Stimulated activated CD8-positive, alpha-beta memory T cell treated with anti-CD3 and anti-CD28 coated beads, Interleukin-12 subunit alpha, Interleukin-12 subunit beta, amount 100 ng/mL, for 4 hours (primary cell): ENCODE results near the gene FLT4.

Experiments used
- DNase-seq: peaks from one replicate; pipeline ENCODE4 v3.0.0-alpha.2; 2020; ENCODE audit warnings: low read depth

Gene FLT4

DNA sequence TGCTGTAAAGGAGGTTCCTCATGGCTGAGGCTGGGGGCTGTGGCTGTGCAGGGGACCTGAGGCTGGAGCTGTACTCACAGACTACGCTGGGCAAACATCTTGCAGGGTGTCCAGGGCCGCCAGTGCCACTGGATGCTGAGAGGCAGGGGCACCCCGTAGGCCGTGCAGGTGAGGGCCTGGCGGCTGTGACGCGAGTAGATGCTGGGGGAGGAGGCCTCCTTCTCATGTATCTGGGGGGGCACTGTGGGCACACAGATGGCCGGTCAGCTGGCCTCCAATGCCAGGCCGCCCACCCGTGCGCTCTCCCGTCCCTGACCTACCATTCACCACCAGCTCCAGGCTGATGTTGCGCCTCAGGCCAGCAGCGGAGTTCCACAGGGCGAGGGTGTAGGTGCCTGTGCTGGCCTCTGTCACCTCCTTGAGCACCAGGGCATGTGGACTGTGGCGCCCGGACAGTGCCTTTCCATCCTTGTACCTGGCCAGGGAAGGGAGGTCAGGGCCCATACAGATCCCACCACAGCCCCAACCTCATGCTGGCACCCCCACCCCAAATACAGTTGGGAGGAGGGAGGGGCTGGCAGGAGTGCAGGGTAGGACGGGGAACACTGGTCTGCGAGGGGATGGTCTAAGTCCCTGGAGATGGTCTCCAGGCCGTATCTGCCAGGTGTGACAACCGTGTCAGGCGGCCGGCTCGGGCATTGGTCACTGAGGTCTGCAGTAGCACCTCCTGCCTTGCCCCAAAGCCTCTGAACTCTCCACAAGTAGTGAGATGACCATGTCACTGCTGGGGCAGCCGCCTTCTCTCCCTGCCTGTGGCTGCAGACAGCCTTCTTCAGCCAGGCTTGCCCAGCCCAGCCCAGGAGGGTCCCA, 23.4 kb downstream of the FLT4 start:
- no peak for DNase-seq

GRCh38 chr5:180625125-180625790, 24.1 kb downstream of the FLT4 start:
- DNase-seq: no peak

- no peak for DNase-seq
These were observed 24.8 kb downstream of the FLT4 start for GRCh38 chr5:180624587-180624986.

- no peak for DNase-seq
These were observed 25.6 kb downstream of the FLT4 start for GRCh38 chr5:180623844-180624243.

- DNase-seq: no peak
These were observed 26.0 kb downstream of the FLT4 start for GRCh38 chr5:180623411-180623834.

- DNase-seq: no peak
These were observed 26.5 kb downstream of the FLT4 start for GRCh38 chr5:180622910-180623309.

DNA sequence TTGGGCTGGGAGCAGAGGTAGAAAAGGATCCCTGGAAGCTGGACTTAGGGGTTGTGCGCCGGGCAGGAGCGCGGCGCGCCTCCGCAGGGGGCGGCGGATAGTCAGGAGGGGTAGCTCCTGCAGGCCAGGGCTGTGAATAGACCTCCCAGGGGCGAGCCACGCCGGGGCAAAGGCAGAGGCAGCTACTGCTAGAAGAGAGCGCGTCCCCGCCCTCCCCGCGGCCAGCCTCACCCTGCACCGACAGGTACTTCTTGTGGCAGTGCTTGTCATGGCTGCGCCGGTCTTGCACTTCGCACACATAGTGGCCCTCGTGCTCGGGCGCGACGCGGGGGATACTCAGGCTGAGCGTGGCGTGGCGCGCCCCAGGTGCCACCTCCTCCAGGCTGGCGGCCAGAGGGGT, 28.1 kb downstream of the FLT4 start:
- no peak for DNase-seq

- no peak for DNase-seq
These were observed 29.4 kb downstream of the FLT4 start for GRCh38 chr5:180620014-180620413.

- no peak for DNase-seq
These were observed 29.9 kb downstream of the FLT4 start for GRCh38 chr5:180619563-180619915.

DNA sequence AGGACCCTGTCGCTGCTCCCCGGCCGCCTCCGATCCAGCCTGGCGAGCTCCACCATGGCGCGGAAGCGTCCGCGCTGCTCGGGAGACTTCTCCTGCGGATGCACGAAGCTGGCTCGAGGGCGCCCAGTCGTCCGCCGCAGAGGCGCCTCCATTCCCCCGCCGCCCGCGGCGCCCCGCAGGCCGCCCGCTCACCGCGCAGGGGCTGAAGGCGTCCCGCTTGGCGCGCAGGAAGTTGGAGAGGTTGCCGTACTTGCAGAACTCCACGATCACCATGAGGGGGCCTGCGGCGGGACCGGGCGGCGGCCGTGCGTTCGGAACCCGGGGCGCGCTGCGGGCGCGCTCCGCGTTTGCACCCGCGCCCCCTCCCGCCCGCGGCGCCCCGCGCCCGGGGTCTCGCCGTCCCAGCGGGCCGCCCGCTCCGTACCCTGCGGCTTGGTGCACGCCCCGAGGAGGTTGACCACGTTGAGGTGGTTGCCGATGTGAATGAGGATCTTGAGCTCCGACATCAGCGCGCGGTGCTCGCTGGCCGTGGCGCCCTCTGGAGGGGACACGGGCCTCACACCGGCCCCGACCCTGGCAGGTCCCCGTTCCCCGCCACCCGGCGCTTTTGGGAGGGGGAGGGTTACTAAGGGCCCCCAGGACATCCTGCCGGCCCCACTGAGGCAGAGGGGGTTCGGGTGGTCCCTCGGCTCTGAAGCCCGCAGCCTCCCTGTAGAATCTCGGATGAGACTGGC, 30.4 kb downstream of the FLT4 start:
- DNase-seq: no peak

DNA sequence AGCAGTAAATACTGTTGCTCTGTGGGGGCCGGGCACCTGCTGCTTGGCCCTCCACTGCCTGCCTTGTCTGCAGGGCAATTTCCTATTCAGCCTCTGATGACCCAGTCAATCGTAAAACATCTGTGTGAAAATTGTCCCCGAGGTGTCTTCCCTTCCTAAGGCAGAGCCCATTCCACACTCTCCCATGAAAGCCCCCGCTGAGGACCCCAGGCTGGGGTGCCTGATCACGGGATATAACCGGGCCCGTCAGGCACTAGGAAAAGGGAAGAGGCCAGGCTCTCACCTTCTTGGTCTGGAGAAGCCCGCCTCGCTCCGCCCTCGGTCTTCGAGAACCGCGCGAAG, 30.9 kb downstream of the FLT4 start:
- DNase-seq: no peak

DNA sequence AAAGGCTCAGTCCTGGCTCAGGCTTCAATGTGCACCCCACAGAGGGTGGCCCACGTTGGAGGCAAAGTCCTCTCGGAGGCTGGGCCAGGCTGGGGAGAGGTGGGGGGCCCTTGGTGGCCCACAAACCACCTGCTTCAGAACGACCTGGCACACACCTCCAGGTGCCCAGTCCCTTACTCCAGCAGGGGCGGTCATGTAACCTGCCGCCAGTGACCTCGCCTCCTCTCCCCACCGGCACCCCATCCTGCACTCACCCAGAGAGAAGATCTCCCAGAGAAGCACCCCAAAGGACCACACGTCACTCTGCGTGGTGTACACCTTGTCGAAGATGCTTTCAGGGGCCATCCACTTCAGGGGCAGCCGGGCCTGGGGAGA, 35.6 kb downstream of the FLT4 start:
- DNase-seq: no peak

GRCh38 chr5:180613188-180613813, 36.1 kb downstream of the FLT4 start:
- no peak for DNase-seq

- no peak for DNase-seq
These were observed 36.7 kb downstream of the FLT4 start for GRCh38 chr5:180612683-180613082.

- no peak for DNase-seq
These were observed 38.1 kb downstream of the FLT4 start for GRCh38 chr5:180611140-180611850.

DNA sequence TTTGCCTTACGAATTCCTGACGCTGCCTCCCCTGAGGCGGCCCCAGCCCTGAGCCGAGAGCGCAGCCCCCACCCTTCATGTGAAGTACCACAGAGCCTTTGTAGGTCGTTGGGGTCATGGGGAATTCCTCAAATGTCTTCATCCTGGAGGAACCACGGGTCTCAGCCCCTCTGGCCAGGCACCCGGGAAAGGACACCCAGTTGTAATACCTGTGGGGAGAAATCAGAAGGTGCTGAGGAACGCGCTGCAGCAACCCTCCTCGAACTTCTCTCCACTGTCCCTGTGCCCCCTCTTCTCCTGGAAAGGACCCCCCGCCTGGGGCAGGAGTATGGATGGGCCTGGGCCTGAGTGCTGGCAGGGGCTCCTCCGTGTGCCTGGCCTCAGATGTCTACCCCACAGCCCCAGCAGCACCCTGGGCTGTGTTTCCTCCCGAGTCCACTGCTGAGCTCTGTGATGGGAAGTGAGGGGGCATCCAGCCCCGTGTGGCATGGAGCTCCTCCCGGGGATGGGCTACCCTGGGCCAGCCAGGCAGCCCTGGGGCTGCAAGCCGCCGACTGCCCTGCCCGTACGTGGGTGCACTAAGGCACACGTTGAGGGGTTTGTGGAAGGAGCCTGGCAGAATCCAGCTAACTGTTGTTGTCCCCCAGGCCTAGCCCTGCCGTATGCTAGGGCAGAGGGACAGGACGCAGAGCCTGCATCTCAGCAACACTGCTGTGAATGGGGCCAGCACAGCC, 39.4 kb downstream of the FLT4 start:
- DNase-seq: no peak

- no peak for DNase-seq
These were observed 40.0 kb downstream of the FLT4 start for GRCh38 chr5:180609386-180609785.

DNA sequence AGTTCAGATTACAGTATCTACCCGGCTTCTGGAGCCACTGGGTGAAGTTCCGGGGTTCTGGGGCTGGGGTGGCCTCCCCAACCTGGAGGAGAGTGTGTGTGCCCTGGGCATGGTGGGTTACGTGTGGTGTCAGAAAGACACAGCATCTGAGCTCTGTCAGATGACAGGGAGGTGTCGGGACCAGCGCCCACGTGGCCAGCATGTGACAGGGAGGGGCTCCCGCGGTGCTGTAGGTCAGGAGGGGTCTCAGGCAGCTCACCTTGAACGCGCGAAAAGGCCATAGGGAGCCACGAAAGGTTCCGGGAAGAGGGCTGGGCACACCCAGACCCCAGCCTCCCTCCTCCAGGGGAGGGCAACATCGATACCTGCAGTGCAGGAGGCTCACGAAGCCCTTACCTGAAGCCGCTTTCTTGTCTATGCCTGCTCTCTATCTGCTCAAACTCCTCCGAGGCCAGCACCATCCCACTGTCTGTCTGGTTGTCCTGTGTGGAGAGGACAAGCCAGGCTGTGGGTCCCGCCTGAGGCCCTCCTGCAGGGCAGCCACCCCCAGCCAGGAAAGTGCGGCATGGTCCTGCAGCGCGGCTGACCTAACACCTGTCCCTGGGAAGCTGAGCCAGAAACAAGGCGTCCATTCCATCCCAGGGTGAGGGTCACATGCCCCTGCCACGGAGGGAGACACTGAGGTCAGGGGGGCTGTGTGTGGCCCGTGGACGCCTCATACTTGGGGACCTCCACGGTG, 40.7 kb downstream of the FLT4 start:
- no peak for DNase-seq

DNA sequence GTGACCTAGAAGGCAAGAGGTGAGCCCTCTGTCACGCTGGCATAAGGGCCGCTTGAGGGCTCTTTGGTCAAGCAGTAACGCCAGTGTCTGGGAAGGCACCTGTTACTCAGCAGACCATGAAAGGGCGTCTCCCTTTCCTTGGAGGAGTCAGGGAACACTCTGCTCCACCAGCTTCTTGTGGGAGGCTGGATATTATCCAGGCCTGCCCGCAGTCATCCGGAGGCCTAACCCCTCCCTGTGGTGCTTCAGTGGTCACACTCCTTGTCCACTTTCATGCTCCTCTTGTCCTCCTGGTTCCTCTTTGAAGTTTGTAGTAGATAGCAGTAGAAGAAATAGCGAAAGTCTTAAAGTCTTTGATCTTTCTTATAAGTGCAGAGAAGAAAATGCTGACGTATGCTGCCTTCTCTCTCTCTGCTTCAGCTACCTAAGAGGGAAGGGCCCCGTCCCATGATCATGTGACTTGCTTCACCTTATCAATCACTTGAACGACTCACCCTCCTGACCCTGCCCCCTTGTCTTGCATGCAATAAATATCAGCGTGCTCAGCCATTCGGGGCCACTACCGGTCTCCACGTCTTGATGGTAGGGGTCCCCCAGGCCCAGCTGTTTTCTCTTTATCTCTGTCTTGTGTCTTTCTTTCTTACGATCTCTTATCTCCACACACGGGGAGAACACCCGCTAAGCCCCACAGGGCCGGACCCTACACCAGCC, 41.4 kb downstream of the FLT4 start:
- no peak for DNase-seq

DNA sequence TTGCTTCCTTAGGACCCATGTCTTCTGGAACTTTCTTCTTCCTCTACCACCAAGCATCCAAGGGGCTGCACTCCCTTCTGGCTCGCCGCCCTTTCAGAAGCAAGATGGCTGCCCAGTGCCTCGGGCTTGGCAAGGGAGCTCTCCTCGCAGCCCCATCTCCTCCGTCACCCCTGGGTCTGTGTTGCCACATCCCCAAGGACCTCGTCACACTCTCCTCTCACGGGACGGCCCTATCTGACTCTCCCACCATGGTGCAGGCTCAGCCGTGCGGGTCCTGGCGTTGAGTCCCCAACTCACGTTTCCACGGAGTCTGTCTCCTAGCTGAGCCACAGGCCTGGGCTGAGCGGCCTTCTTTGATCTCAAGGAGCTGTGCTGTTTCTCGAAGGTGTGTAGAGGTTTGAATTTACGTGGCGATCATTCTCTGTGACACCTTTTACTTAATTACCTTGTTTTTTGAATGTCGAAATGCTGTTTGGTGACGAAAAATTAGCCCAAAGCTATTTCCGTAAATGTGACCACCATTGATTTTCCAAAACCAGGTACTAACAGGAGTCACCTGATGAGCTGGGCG, 43.1 kb downstream of the FLT4 start:
- no peak for DNase-seq
